Measurements from ENCODE around the gene FBXO34. TPM values are rescaled to one million over a fixed set of nuclear protein-coding genes. Genes with fewer than 3 reads are reported as not detected.

The FBXO34 gene
- total RNA-seq, 6 experiments from 2014 or later = 6.2 to 10.3 (median 8.7) TPM

DNA sequence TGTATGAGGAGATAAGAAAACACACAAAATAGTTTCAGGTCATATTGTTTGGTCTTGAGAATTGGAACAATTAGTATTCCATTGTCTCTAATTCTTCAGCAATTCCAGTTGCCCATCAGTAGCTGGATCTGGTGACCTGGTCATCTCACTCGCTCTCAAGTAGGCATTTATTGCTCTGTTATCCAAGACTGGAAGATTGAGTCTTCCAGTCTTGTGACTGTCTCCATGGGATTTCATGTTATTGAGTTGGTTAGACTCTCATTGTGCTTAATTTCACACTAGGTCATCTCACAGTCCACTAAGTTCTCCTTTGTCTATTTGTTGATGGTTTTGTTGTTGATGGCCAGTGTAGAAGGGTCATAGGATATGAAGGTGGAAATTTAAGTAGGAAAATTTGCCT, 47.5 kb downstream of the FBXO34 start:
- Histone ChIP-seq H3K9me3 (no peaks in the 10 kb centered on the region), H3K4me3 (no peak overlapping the region), H3K4me1 (no peaks in the 10 kb centered on the region), H3K36me3 (peaks cover 0 to 3% (median 0%) of the 10 kb centered on the region in 4 donors), H3K27me3 (no peaks in the 10 kb centered on the region), H3K27ac (no peak overlapping the region)
- TF ChIP-seq, protein P1, sequence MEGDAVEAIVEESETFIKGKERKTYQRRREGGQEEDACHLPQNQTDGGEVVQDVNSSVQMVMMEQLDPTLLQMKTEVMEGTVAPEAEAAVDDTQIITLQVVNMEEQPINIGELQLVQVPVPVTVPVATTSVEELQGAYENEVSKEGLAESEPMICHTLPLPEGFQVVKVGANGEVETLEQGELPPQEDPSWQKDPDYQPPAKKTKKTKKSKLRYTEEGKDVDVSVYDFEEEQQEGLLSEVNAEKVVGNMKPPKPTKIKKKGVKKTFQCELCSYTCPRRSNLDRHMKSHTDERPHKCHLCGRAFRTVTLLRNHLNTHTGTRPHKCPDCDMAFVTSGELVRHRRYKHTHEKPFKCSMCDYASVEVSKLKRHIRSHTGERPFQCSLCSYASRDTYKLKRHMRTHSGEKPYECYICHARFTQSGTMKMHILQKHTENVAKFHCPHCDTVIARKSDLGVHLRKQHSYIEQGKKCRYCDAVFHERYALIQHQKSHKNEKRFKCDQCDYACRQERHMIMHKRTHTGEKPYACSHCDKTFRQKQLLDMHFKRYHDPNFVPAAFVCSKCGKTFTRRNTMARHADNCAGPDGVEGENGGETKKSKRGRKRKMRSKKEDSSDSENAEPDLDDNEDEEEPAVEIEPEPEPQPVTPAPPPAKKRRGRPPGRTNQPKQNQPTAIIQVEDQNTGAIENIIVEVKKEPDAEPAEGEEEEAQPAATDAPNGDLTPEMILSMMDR (IDR thresholded peaks at IDR 0.05) = no peak
- no peak for TF ChIP-seq POLR2A (IDR thresholded peaks at IDR 0.05)
- ATAC-seq (no peak), DNase-seq (no peak)
- intact Hi-C loops (cut with DNase I) = no loop called here
- whole genome bisulfite sequencing (ENCODE audit: insufficient coverage, low coverage, low lambda C conversion rate, missing lambda C conversion rate) = 100% methylated on average over 1 of the region's 1 CpG

DNA sequence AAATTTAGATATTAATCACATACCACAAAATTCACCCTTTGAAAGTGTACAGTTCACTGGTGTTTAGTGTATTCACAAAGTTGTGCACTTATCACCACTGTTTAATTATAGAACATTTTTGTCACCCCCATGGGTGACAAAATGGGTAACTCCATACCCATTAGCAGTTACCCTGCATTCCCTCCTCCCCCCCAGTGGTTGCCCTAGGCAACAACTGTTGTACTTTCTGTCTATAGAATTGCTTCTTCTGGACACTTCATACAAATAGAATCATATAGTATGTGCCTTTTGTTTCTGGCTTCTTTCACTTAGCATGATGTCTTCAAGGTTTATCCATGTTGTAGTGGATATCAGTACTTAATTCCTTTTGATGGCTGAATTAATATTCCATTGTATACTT, 52.7 kb downstream of the FBXO34 start:
- DNase-seq = no peak
- no peak for TF ChIP-seq POLR2A (IDR thresholded peaks at IDR 0.05)
- TF ChIP-seq, protein P1 (IDR thresholded peaks at IDR 0.05) = no peak

DNA sequence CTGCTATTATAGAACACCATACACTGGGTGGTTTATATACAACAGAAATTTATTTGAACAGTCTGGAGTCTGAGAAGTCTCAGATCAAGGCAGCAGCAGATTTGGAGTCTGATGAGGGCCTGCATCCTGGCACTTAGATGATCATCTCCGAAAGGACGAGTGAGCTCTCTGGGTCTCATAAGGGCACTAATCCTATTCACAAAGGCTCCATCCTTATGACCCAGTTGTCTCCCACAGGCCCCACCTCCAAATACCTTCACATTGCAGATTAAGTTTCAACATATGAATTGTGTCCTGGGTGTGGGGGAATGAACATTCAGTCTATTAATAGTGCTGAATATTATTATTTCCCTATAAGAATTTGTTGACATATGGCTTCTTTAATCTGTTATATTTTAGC, 53.6 kb downstream of the FBXO34 start:
- no peak overlapping the region for H3K27ac ChIP-seq
- H3K36me3 ChIP-seq = no peaks in the 10 kb centered on the region
- H3K9me3 ChIP-seq = no peaks in the 10 kb centered on the region
- H3K4me1 ChIP-seq = no peaks in the 10 kb centered on the region
- WGBS (ENCODE audit: insufficient coverage, low coverage, low lambda C conversion rate, missing lambda C conversion rate) = no CpG with 5 or more reads among the region's 2 CpGs
- TF ChIP-seq, protein P1 (IDR thresholded peaks at IDR 0.05) = no peak
- no peak for TF ChIP-seq POLR2A (IDR thresholded peaks at IDR 0.05)
- no peak for DNase-seq
- no peak overlapping the region for H3K4me3 ChIP-seq
- intact Hi-C loops (cut with DNase I) = no loop called here
- no peaks in the 10 kb centered on the region for H3K27me3 ChIP-seq
- no peak for ATAC-seq

More for the DNA sequence above, 52.7 kb downstream of the FBXO34 start:
- no peak for ATAC-seq
- no peak overlapping the region for H3K4me3 ChIP-seq
- no peaks in the 10 kb centered on the region for H3K9me3 ChIP-seq
- no peaks in the 10 kb centered on the region for H3K4me1 ChIP-seq
- H3K36me3 ChIP-seq = no peaks in the 10 kb centered on the region
- intact Hi-C loops (cut with DNase I) = no loop called here
- no peak overlapping the region for H3K27ac ChIP-seq
- H3K27me3 ChIP-seq = no peaks in the 10 kb centered on the region

DNA sequence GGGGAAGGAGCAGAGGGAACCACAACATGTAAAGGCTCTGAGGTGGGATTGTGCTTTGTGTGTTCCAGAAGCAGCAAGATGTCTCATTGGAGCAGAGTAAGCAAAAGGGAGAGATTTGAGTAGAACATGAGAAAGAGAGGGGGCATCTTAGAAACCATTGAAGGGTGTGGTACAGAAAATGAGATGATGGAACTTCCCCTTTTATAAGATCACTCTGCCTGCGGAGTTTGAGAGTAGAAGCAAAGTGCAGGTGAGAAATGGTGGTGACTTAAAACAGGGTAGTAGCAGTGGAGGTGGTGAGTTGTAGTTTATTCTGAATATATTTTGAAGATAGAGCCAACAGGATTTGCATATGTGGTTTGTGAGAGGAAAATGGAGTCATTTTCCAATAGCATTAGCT, 56.0 kb downstream of the FBXO34 start:
- Histone ChIP-seq H3K4me3 (no peak overlapping the region), H3K4me1 (peaks cover 0 to 3% (median under 1%) of the 10 kb centered on the region in 4 donors), H3K9me3 (no peaks in the 10 kb centered on the region), H3K36me3 (no peaks in the 10 kb centered on the region), H3K27ac (no peak overlapping the region), H3K27me3 (no peaks in the 10 kb centered on the region)
- no peak for DNase-seq
- ATAC-seq = no peak
- WGBS (ENCODE audit: insufficient coverage, low coverage, low lambda C conversion rate, missing lambda C conversion rate) = 56% methylated on average over 1 of the region's 1 CpG
- intact Hi-C loops (cut with DNase I) = no loop called here
- no peak for TF ChIP-seq POLR2A (IDR thresholded peaks at IDR 0.05)
- TF ChIP-seq, protein P1 (IDR thresholded peaks at IDR 0.05) = no peak

DNA sequence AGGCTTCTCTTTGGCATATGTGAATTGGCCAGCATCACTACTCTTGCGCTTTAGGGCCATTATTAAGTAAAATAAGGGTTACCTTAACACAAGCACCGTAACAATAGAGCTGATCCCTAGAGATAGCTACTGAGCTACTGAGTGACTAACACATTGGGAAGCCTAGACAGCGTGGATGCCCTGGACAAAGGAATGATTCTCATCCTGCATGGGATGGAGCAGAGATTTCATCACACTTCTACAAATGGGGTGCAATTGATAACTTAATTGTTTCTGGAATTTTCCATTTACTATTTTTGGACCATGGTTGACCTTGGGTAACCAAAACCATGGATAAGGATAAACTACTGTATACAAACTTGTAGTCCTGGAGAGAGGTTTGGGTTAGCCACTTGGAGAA, 57.1 kb downstream of the FBXO34 start:
- Histone ChIP-seq H3K36me3 (no peaks in the 10 kb centered on the region), H3K9me3 (no peaks in the 10 kb centered on the region), H3K27me3 (no peaks in the 10 kb centered on the region), H3K27ac (no peak overlapping the region), H3K4me3 (no peak overlapping the region), H3K4me1 (peaks cover 0 to 13% (median 5%) of the 10 kb centered on the region in 4 donors)
- intact Hi-C loops (cut with DNase I) = no loop called here
- 97% methylated on average over 3 of the region's 3 CpGs for WGBS (ENCODE audit: insufficient coverage, low coverage, low lambda C conversion rate, missing lambda C conversion rate)
- ATAC-seq = no peak
- no peak for DNase-seq
- TF ChIP-seq, protein P1 (IDR thresholded peaks at IDR 0.05) = no peak
- no peak for TF ChIP-seq POLR2A (IDR thresholded peaks at IDR 0.05)
